ENCODE measurements around the gene DOK4. TPM values are rescaled to one million over a fixed set of nuclear protein-coding genes. Genes with fewer than 3 reads are reported as not detected.
A peak's percentile ranks its signal among the peaks of the same experiment; 100 is the strongest.
"Not testable (repeated sequence)": the region's sequence is repeated elsewhere in the genome, so short reads cannot be mapped to it uniquely, and the experiment has no call there.

Gene DOK4
- total RNA-seq, 1 donor: 0.94 TPM

DNA sequence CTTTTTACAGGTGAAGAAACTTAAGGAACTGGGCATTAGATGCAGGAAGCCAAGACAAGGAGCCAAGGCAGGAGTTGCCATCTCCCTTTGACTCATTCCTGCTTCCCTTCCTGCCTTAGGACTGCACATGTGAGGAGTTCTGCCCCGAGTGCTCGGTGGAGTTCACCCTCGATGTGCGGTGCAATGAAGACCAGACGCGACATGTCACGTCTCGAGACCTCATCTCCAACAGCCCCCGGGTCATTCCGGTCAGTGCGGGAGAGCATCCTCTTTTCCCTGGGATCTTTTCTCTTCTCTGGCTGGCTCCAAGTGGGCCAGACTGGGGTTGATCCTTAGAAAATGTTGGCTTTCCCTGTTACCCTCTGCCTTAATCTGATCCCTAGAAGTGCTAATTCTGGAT is 17.2 kb downstream of the DOK4 start:
- Histone ChIP-seq H3K27me3 (ENCODE audit: insufficient read depth, low read length) (no peaks in the 10 kb centered on the region), H3K9me3 (ENCODE audit: low read depth, low read length) (no peaks in the 10 kb centered on the region), H3K4me1 (ENCODE audit: insufficient read depth, low read length) (peaks cover 21% of the 10 kb centered on the region), H3K4me3 (ENCODE audit: low read length) (no peak overlapping the region)

DNA sequence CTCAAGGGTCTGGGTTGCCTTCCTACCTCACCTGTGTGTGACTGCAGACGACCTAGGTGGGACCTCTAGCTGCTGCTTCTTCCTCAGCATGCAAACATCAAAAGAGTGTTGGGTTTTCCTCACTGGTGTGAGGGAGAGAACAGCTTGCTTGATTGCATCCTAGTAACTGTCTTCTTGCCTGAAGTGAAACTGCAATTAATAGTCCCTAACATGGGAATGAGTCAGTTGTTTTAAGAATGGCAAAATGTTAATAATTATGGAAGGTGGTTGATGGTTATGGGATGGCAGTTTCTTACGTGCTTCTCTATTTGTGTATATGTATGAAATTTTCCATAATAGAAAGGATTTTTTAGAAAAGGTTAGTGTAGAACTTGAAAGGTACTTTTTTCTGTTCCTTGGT is 17.9 kb downstream of the DOK4 start:
- Histone ChIP-seq H3K4me1 (ENCODE audit: insufficient read depth, low read length) (peaks cover 28% of the 10 kb centered on the region), H3K27me3 (ENCODE audit: insufficient read depth, low read length) (no peaks in the 10 kb centered on the region), H3K4me3 (ENCODE audit: low read length) (no peak overlapping the region), H3K9me3 (ENCODE audit: low read depth, low read length) (no peaks in the 10 kb centered on the region)

DNA sequence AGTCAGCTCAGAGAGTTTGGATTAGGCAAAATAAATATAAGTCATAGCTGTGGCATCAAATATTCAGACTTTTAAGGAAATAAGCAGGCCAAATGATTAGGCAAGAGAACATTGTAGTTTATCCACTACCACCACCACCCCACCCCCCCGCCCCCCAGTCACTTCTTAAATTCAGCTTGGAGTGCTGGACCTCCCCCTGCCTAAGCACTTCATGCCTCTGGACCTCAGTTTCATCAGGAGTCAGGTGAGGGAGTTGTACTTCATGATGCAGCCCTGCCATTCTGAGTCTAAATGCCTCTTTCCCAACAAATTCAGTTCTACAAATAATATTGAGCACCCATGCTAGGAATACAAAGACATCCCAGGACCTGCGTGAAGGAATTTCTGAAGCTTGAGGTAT is 21.8 kb downstream of the DOK4 start:
- H3K4me1 ChIP-seq (ENCODE audit: insufficient read depth, low read length): peaks cover 20% of the 10 kb centered on the region
- no peaks in the 10 kb centered on the region for H3K27me3 ChIP-seq (ENCODE audit: insufficient read depth, low read length)
- H3K4me3 ChIP-seq (ENCODE audit: low read length): no peak overlapping the region
- no peaks in the 10 kb centered on the region for H3K9me3 ChIP-seq (ENCODE audit: low read depth, low read length)

DNA sequence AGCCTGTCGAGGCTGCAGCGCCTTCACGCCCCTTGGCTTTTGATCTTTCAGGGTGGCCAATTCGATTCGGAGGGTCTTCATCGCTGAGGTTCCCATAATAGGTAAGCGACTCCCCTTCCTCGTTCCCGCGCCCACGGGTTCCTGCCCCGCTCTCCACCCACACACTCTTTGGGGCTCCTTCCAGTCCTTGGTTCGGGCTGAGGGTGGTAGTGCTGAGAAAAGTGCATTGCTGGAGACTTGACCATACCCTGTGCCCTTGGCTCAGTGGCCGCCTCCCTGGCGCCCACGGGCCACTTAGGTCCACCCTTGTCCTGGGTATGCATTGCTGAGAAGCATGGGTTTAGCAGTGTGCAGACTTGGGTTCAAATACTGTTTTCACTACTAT is 23.3 kb downstream of the DOK4 start:
- Histone ChIP-seq H3K27me3 (ENCODE audit: insufficient read depth, low read length) (no peaks in the 10 kb centered on the region), H3K4me1 (ENCODE audit: insufficient read depth, low read length) (peaks cover 20% of the 10 kb centered on the region), H3K9me3 (ENCODE audit: low read depth, low read length) (no peaks in the 10 kb centered on the region), H3K4me3 (ENCODE audit: low read length) (peak overlapping the region; percentile 66)

- Histone ChIP-seq H3K4me3 (ENCODE audit: low read length) (peak within 1 kb of the TSS; percentile 66), H3K4me1 (ENCODE audit: insufficient read depth, low read length) (peaks cover 20% of the 10 kb centered on the region), H3K9me3 (ENCODE audit: low read depth, low read length) (no peaks in the 10 kb centered on the region), H3K27me3 (ENCODE audit: insufficient read depth, low read length) (no peaks in the 10 kb centered on the region)
These were observed 23.9 kb downstream of the DOK4 start, which contains the start of gene POLR2C for GRCh38 chr16:57462209-57462977. Gene POLR2C, plus strand, starts transcription at chr16:57462679. Its CDS starts 46 bp downstream, at chr16:57462725.

- H3K27me3 ChIP-seq (ENCODE audit: insufficient read depth, low read length): no peaks in the 10 kb centered on the region
- no peaks in the 10 kb centered on the region for H3K9me3 ChIP-seq (ENCODE audit: low read depth, low read length)
- peaks cover 10% of the 10 kb centered on the region for H3K4me1 ChIP-seq (ENCODE audit: insufficient read depth, low read length)
- no peak overlapping the region for H3K4me3 ChIP-seq (ENCODE audit: low read length)
These were observed 34.3 kb downstream of the DOK4 start for GRCh38 chr16:57452021-57452420.

GRCh38 chr16:57447186-57447962 is 38.9 kb downstream of the DOK4 start, which contains the start of the genes CIAPIN1 and COQ9:
Gene CIAPIN1, minus strand, starts transcription at chr16:57447385. Its CDS starts 6,457 bp downstream, at chr16:57440928.
Gene COQ9, plus strand, starts transcription at chr16:57447479. Its CDS starts 27 bp downstream, at chr16:57447506.
- no peaks in the 10 kb centered on the region for H3K9me3 ChIP-seq (ENCODE audit: low read depth, low read length)

DNA sequence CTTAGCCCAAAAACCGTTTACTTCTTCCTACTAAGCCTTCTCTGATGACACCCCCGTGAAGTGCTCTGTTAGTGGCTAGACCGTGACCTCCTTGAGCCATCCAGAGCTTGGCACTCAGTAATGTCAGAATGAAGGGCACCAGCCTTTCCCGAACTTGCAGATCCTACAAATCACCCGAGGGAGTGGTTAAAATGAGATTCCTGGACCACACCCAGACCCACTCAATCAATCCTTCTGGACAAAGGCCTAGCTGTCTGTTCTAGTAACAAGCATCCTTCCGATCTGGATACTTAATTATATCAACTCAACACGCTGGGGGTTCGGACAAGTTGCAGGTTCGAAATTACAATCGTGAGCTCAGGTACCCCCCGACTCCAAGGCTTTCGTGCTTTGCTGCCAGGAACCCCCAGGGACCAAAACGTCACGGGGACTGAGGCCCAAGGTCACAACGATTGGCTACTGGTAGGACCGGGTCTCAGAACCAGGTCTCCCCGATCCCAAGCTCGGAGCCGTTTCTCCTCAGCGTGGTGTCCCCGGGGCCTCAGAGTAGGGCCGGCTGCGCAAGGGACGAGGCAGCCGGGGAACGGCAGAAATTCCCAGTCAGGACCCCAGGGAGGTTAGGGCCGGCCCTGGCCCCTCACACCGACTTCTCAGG is 39.6 kb downstream of the DOK4 start:
- peaks cover 27% of the 10 kb centered on the region for H3K4me1 ChIP-seq (ENCODE audit: insufficient read depth, low read length)
- H3K4me3 ChIP-seq (ENCODE audit: low read length): peak overlapping the region; percentile 85
- no peaks in the 10 kb centered on the region for H3K27me3 ChIP-seq (ENCODE audit: insufficient read depth, low read length)
- H3K9me3 ChIP-seq (ENCODE audit: low read depth, low read length): no peaks in the 10 kb centered on the region

More at GRCh38 chr16:57447186-57447962, 38.9 kb downstream of the DOK4 start, which contains the start of the genes CIAPIN1 and COQ9:
- H3K4me3 ChIP-seq (ENCODE audit: low read length): peak within 1 kb of the TSS; percentile 85
- H3K4me1 ChIP-seq (ENCODE audit: insufficient read depth, low read length): peaks cover 27% of the 10 kb centered on the region
- H3K27me3 ChIP-seq (ENCODE audit: insufficient read depth, low read length): no peaks in the 10 kb centered on the region

DNA sequence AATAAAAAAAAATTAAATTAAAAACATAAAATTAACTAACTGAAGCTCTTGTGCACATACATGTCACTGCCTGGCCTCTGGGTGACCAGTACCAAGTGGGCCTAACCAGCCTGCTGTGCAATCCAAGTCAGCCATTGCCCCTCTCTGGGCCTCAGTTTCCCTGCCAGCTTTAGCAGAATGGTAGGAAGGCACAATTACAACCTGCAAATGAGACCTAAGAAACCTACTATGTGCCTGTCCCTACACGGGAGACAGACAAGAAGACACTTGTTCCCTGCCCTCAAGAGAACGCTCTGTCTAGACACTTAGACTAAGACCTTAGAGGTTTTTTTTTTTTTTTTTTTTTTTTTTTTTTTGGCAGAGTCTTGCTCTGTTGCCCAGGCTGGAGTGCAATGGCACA is 40.8 kb downstream of the DOK4 start:
- Histone ChIP-seq H3K4me1 (ENCODE audit: insufficient read depth, low read length) (peaks cover 27% of the 10 kb centered on the region), H3K27me3 (ENCODE audit: insufficient read depth, low read length) (no peaks in the 10 kb centered on the region), H3K9me3 (ENCODE audit: low read depth, low read length) (peaks cover 10% of the 10 kb centered on the region), H3K4me3 (ENCODE audit: low read length) (no peak overlapping the region)

GRCh38 chr16:57444711-57445110 is 41.6 kb downstream of the DOK4 start:
- Histone ChIP-seq H3K4me1 (ENCODE audit: insufficient read depth, low read length) (peaks cover 27% of the 10 kb centered on the region), H3K4me3 (ENCODE audit: low read length) (no peak overlapping the region)

DNA sequence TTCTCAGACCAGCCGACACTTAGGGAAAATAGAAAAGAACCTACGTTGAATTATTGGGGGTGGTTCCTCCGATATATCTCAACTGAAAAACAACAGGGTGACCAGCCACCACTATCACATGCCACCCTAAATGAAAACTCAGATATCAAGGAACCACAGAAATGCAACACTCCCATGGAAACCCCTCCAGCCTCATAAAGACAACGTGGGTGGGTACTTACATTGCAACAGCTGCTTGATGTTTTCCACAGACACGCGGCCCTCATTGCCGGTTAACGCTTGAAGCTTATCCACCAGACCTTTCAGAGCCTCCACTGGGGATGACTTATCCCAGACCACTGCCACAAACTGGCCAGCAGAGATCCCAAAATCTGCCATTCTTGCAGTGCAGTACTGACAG is 45.7 kb downstream of the DOK4 start:
- peaks cover 13% of the 10 kb centered on the region for H3K9me3 ChIP-seq (ENCODE audit: low read depth, low read length)
- H3K27me3 ChIP-seq (ENCODE audit: insufficient read depth, low read length); H3K4me1 ChIP-seq (ENCODE audit: insufficient read depth, low read length); H3K4me3 ChIP-seq (ENCODE audit: low read length): not testable (repeated sequence)

More at GRCh38 chr16:57444711-57445110, 41.6 kb downstream of the DOK4 start:
- Histone ChIP-seq H3K9me3 (ENCODE audit: low read depth, low read length) (peaks cover 13% of the 10 kb centered on the region), H3K27me3 (ENCODE audit: insufficient read depth, low read length) (no peaks in the 10 kb centered on the region)

DNA sequence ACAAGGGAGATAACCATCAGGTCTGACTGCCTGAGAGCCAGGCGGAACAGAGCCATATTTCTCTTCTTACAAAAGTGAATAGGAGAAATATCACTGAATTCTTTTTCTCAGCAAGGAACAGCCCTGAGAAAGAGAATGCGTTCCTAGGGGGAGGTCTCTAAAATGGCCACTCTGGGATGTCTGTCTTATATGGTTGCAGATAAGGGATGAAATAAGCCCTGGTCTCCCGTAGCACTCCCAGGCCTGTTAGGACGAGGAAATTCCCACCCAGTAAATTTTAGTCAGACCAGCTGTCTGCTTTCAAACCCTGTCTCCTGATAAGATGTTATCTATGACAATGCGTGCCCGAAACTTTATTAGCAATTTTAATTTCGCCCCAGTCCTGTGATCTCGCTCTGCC is 46.3 kb downstream of the DOK4 start:
- H3K27me3 ChIP-seq (ENCODE audit: insufficient read depth, low read length); H3K4me3 ChIP-seq (ENCODE audit: low read length); H3K4me1 ChIP-seq (ENCODE audit: insufficient read depth, low read length): not testable (repeated sequence)
- peaks cover 13% of the 10 kb centered on the region for H3K9me3 ChIP-seq (ENCODE audit: low read depth, low read length)

DNA sequence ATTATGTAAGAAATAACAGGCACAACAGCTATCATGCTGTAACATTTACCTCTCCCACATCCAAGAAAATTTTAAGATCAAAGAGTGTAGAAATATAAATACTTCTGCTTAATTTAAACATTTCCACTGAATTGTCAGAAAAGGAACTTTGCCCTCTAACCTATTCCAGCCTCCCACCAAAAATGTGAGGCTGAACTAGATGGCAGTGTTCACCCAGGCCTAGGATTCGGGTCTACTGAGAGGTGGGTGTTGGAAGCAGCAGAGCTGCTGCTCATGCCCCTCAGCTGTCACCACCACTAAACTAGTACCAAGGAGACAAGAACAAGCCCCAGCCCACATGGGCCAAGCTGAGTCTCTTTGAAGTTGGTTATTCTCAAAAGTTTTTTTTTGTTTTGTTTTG is 50.5 kb downstream of the DOK4 start:
- Histone ChIP-seq H3K27me3 (ENCODE audit: insufficient read depth, low read length) (no peaks in the 10 kb centered on the region), H3K4me1 (ENCODE audit: insufficient read depth, low read length) (peaks cover 3% of the 10 kb centered on the region), H3K4me3 (ENCODE audit: low read length) (no peak overlapping the region), H3K9me3 (ENCODE audit: low read depth, low read length) (peaks cover 6% of the 10 kb centered on the region)

- no peaks in the 10 kb centered on the region for H3K27me3 ChIP-seq (ENCODE audit: insufficient read depth, low read length)
- H3K4me1 ChIP-seq (ENCODE audit: insufficient read depth, low read length): peaks cover 3% of the 10 kb centered on the region
- H3K4me3 ChIP-seq (ENCODE audit: low read length): no peak overlapping the region
- no peaks in the 10 kb centered on the region for H3K9me3 ChIP-seq (ENCODE audit: low read depth, low read length)
These were observed 52.3 kb downstream of the DOK4 start for GRCh38 chr16:57434003-57434402.

DNA sequence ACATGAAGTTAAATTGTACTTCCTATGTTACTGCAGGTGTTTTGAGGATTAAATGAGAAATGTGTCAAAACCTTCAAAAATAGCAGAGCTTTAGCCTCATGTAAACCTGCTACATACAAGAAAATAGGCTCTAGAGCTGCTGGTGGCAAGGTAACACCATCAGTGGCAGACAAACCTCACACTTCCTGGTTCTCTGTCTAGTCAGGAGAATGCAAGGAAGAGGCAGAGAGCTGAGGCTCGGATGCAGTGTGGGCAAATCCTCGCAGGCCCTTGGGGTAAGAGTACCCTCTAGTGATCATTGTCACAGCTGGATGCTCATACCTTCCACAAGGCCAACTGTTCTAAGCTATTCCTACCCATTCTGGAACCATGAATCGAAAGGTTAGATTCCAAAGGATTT is 53.3 kb downstream of the DOK4 start:
- Histone ChIP-seq H3K27me3 (ENCODE audit: insufficient read depth, low read length) (no peaks in the 10 kb centered on the region), H3K4me3 (ENCODE audit: low read length) (no peak overlapping the region), H3K4me1 (ENCODE audit: insufficient read depth, low read length) (peaks cover 3% of the 10 kb centered on the region), H3K9me3 (ENCODE audit: low read depth, low read length) (no peaks in the 10 kb centered on the region)

Data from mononuclear cell (primary cell).